NCI-H82 treated with DMSO at 0.1 percent for 48 hours (cell line): ENCODE measurements around the gene RBM28.
"Not testable (repeated sequence)": the region's sequence is repeated elsewhere in the genome, so short reads cannot be mapped to it uniquely, and the experiment has no call there.

Experiments
- DNase-seq: peaks from one replicate; lab custom pipeline; 2025; ENCODE audit not compliant: unreplicated experiment; lab: John Stamatoyannopoulos, UW

RBM28 gene

DNA sequence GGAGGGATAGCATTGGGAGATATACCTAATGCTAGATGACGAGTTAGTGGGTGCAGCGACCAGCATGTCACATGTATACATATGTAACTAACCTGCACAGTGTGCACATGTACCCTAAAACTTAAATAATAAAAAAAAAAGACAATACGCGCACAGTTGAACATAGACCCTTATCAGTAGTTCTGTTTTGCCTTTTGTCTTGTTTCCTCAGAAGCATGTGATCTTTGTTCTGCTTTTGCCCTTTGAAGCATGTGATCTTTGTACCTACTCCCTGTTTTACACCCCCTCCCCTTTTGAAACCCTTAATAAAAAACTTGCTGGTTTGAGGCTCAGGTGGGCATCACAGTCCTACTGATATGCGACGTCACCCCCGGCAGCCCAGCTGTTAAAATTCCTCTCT, 45.7 kb downstream of the RBM28 start:
- DNase-seq = not testable (repeated sequence)

DNA sequence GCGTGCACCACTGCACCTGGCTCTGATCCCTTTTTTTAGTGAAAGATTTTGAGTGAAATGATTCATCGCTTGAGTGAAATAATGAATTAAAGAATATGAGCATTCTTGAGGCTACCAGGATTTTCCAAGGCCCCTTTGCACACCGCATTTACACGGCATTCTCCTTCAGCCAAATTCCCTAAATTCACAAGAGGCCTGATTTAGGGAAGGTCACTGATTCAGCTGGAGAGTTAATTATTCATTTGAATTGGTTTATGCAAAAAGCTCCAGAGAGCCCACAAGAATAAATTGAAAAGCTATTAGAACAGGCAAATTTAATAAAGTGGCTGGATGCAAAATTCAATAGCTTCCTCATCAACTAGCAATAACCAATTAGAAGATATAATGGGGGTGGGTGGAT, 56.2 kb downstream of the RBM28 start:
- no peak for DNase-seq

DNA sequence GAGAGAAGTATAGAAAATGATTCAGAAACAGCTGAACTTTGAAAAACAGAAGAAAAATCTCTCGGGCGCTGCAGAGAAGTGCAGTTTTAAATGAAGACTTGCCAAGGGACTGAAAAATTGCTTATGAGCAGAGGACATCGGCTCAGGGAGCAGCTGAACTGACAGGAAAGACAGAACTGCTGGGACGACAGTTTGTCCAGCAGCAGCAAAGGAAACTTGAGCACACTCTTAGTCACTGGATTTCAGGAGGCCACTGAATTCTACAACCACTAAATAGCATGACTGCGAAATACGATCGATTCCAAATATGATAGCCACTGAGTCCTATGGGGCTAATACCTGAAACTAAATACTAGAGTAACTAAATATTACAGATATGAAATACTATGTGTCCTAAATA, 59.6 kb downstream of the RBM28 start:
- DNase-seq = no peak

DNA sequence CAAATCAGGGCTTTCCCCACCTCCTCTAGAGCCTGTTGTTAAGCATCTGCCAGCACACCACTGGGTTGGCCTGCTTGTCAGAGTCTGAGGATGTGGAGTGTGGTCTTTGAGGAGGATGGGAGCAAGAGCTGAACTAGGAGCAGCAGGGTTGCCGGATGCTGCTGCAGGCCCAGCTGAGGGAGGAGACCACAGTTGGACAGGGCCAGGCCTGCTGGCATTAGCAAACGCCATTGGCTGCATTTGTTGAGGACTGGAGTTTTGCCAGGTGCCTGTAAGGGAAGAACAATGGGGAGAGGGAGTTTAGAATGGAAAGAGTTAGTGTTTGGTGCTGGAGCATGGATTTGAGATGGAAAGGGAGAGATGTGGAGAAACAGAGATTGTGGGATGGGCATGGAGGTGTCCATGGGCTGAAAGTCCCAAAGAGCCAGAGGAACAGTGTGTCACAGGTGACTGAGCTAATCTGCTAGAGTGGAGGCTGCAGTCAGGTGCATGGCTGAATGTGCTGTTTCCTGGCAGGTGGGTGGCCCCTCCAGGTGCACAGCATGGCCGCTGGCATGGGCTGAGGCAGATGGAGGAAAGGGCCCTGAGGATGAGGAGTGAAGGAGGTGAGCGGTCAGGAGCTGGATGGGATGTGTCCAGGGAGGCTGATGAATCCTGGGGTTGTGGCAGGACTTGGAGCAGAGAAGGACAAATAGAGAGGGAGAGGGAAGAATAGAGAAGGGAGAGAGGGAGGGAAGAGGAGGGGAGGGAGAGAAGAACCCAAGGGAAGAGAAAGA, 61.9 kb downstream of the RBM28 start:
- no peak for DNase-seq

DNA sequence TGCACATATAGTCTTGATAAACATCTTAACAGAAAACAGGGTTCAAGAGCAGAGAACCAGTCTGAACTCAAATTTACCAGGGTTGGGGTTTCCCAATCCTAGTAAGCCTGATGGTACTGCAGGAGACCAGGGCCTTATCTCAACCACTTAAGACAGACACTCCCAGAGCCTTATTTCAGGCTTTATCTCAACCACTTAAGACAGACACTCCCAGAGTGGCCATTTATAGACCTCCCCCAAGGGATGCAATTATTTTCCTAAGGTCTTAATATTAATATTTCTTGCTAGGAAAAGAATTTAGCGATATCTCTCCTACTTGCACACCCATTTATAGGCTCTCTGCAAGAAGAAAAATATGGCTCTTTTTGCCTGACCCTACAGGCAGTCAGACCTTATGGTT, 63.3 kb downstream of the RBM28 start:
- not testable (repeated sequence) for DNase-seq

DNA sequence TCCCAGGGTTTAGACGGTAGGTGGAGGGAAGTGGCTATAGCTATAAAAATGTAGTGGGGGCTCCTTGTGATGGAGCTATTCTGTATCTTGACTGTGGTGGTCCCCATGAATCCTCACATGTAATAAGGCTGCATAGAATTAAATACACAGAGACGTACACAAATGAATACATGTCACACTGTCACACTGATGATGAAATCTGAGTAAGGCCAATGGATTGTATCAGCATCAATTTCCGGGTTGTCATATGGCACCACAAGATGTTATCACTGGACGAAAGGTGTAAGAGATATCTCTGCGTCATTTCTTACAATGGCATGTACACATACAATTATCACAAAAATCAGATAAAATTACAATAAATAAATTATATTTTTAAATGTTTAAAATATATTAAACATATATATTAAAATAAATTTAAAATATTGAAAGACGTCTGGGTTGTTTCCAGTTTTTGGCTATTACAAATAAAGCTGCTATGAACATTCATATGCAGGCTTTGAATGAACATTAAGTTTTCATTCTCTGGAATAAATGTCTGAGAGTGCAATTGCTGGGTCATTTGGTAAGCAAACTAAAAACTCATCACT, 64.5 kb downstream of the RBM28 start:
- DNase-seq = no peak

DNA sequence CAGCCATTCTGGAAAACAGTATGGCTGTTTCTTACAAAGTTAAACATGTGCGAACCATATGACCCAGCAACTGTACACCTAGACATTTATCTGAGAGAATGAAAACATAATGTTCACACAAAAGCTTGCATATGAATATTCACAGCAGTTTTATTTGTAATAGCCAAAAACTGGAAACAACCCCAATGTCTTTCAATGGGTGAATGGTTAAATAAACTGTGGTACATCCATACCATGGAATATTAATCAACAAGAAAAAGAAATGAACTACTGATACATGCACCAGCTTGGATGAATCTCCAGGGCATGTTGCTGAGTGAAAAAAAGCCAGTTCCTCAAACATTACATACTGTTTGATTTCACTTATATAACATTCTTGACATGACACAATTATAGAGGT, 65.3 kb downstream of the RBM28 start:
- DNase-seq = no peak

DNA sequence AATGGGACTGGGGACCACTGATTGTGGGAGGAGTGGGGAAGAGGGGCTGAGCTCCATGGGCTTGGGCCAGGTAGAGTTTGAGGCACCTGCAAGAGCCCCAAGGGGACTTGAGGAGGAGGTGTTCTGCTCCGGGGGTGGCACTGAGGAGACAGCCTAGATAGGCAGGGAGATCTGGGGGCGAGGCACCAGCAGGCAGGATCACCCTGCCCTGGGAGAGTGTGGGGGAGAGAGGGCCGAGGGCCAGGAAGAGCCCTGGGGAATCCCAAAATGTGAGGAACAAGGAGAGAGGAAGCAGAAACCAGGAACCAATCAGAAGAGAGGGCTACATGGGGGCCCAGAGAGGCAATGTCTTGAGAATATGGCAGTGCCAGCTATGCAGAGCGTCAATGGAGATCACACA, 68.0 kb downstream of the RBM28 start:
- no peak for DNase-seq

DNA sequence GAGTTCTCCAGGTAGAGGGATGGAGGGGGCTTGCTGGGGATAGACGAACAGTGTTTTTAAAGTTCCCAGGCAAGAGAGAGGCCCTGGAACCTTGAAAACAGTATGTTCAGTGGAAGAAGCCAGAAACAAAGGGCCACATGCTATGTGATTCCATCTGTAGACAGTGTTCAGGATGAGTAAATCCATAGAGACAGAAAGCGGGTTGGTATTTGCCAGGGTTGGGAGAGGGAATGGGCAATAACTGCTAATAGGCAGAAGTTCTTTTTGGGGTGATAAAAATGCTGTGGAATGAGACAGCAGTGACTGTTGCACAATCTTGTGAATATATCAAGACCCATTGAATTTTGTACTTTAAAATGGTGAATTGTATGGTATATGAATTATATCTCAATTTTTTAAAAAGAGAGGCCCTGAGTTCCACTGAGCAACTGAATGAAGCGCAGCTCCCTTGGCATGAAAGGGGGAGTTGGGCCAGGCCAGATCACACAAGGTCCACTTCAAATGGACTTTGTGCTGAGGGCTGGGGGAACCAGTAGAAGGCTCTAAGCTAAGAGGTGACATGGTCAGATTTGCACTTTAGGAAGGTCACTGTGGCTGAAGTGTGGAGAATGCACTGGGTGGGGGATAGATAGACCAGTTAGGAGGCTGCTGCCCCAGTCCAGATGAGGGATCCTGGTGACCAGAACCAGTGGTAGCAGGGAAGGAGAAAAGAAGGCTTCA, 68.7 kb downstream of the RBM28 start:
- no peak for DNase-seq

DNA sequence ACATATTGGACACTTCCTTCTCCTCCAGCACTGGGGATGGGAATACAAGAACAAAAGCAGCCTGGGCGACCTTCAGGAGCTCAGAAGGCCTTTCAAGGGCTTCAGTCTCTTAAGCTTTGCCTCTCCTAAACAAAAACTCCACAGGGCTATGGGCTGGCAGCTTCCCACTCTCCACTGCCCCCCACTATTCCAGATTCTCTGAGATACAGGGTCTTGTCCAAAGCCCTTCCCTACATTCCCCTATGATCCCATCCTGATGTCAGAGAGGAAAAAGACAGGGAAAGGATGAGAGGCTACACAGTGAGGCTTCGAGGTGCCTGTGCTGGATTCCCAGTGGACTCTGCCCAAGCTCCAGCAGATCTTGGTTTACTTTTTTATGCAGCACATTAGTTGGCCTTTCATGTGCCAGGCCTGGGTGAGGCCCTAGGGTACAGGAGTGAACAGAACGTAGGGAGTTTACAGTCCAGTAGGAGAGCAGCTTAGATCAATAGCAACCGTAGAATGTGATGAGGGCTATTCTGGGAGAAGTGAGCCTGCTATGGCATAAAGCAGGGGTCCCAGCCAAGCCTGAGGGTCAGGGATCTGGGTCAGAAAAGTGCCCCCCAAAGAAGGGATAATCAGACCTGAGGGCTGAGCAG, 69.3 kb downstream of the RBM28 start:
- no peak for DNase-seq

DNA sequence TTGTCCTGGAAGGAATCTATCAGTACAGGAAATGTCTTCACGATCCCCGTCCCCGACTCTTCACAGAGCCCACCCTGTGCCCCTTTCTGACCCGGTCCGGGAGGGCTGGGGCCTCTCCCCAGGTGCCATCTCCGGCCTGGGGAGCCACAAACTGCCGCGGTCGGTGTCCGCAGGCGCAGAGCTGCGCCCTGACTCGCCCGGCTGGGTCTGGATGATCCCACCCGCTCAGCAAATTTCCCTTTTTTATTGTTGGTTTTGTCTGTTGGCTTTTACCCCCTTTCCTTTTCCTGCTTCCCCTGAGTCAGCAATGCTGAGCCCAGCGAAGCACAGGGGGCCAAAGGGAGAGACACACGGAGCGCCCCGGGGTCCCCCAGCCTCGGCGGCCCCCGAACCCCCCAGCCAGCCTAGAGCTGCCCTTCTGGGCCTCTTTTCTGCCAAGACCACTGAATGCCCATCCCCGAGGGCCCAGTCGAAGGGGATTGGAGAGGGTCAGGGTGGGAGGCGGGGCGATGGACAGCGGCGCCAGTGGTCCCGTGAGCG, 71.7 kb downstream of the RBM28 start:
- no peak for DNase-seq

DNA sequence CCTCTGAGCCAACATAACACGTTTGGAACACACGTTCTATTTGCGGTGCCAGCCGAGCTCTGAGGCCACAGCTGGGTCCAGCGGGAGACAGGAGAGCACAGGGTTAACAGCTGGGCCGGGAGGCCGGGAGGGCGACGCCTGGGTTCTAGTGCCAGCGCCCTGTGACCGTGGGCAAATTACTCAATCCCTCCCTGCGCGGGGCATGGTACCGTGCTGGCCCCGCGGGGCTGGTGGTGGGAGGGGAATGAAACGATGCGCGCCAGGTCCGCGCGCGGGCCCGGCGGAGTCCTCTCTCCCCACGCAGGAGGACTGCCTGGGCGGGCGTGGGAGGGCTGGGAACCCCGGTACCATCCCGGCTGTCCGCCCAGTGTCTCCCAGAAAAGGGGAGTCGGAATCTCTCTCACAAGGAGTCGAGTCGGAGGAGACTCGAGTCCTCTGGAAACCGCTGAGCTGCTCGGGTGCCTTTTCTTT, 72.2 kb downstream of the RBM28 start:
- no peak for DNase-seq

DNA sequence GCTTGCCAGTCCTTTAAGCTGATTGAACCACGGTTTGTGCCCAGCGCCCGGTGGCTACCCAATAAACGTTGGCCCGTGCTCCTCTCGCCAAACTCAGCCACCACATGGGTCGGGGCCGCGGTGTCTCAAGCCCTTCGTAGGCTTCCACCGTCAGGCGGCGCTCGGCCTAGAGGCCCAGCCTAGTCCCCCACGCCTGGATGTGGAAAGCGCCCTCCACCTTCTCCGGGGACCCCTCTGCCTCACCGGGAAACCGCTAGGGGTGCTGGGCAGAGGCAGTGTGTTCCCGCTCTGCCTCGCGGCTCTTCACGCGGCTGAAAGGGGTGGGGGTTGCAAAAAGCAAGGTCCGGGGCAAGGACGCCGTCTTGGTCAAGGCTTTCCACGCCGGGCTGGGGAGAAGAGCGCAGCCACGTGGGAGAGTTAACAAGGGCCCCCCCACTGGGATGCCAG, 72.9 kb downstream of the RBM28 start:
- DNase-seq = no peak

DNA sequence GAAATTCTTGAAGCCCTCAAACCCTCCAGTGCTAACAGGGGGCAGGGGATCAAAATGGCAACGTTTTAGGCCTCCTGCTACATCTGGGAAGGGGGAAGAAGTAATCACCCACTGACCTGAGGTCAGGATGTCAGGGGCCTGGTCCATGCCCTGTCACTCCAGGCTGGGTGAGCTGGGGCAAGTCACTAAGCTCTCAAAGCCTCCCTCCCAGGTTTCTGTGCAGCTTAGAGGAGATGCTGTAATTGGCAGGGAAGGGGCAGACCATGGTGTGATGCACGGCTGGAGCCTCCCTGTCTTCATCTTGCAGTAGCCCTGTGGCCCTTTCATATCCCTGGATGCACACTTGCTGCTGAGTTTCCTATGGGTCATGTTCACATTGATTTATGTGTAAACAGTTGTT, 75.5 kb downstream of the RBM28 start:
- DNase-seq = peak; percentile 65

DNA sequence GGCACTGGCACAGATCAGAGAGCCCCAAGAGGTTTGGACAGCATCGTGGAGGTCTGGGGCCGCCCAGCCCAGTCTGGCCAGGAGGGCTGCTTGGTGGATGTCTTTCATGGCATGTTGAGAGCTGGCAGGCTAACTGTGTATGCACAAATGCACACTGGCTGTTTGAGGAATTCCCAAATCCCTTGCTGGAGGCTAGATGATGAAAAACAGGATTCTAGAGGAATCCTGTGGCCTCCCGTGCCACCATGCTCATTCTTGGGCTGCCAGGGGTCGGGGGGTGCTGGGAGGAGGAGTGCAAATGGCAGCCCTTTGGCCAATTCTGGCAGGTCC, 76.1 kb downstream of the RBM28 start:
- no peak for DNase-seq

DNA sequence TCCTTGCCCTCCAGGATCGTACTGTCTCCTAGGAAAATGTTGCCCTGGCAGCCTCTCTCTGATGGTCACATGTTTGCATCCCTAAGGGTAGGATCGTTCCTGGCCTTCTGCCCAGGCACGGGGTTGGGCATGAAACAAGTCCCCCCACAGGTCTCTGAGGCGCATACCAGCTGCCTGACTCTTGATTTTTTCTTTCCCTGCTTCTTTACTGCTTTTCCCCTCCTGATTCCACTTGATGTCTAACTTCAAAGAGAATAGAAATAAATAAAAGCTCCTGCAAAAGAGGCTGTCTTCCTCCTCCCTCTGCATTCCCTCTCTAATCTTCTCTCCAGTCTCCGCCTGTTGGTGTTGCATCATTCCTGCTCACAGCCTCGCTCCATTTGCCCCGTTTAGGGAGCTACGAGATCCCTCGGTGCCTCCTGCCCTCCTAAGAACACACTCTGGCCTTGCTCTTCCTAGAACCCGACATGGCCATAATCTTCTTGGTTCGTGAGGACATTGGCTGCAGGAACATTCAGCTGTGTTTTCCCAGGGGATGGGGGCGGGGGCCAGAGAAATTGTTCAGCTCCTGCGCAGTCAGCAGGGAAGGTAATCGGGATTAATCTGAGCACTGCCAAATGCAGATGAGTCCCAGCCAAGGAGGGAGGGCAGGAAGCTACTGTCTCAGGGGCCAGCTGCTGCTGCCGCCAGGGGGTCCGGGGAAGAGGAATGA, 76.7 kb downstream of the RBM28 start:
- peak; percentile 93 for DNase-seq

DNA sequence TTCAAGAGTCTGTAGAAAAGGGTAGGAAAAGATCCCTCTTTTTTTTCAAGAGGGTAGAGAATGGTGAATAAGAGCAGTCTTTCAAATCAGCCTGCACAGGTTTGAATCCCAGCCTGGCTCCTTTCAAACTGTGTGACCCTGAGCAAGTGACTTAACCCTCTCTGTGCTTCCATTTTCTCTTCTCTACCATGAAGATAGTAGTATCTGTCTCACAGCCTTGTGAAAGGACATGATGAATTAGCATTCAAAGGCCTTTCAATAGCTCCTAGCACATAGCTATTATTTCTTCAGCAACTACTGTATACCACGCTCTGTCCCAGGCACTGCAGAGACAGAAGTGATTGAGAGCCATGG, 77.2 kb downstream of the RBM28 start:
- no peak for DNase-seq

DNA sequence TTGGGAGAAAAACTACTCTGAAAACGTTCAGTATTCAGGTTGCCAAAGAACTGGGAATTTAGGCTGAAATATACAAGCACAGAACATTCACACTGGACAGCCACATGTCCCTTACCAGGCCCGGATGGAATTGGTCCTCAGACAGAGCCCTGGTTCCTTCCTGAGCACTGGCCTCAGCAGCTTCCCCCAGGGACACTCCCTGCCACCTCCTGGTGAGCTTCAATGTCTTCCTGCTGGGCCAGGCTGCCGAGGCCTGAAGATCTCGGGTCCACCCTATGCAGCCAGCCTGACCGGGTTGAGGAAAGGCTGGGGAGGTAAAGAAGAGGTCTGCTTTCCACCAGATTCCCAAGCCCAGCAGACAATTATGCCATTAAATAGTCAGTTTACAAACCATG, 77.8 kb downstream of the RBM28 start:
- DNase-seq = no peak

DNA sequence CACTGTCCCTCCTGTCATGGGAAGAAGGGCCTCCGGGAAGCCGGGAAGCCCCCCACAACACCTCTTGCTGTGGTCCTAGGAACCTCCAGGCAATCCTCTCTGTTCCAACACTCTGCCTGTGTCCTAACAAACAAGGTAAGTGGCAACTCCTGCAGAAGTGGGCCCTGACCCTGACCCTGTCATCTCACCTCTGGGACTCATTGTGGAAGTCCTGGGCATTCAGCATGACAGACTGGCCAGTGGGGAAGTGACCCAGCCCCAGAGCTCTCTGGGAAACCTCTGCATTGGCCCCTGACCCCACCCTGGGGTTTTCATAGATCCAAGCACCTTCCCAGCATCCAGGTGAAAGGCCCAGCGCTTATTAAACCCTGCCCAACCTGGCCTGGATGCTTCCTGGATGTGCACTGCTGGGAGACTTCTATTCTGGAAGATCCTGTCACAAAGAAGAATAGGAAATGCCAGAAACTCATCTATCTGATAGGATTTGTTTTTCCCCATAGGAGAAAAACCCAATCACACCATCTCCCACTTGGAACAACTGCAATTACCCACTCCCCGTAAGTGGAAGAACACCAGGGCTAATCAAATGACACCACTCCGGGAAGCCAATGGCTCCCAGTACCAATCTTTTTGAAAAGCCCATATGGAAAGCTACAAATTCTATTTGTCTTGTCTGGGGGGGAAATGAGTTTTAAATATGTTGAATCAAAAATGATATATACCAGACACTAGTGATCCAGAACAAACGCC, 78.4 kb downstream of the RBM28 start:
- DNase-seq = no peak

DNA sequence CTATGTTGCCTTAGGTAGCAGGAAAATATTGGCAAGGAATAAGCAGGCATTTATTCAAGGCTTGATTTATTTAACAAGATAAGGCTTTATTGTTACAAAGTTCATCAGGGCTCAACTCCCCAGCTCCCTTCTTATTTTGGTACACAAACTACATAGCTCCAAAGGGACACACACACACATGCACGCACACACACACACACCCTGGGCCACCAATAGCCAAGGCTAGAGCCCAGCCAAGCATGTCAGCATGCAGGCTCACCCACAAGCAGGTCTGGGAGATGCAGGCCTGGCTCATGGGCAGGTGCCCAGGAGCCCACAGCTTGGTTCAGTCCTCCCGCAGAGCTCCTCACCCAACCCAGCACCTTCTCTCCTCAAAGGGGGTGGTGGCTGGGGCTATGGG, 79.2 kb downstream of the RBM28 start:
- DNase-seq = no peak
